Liver (tissue), 9 donors: Measurements from ENCODE around the gene KRTAP10-7. TPM values are rescaled to one million over a fixed set of nuclear protein-coding genes. Genes with fewer than 3 reads are reported as not detected.

Experiments used
- DNase-seq: peaks from one replicate; pipeline ENCODE4 v3.0.0-alpha.2; 2017; ENCODE audit warnings: low spot score
- H3K27ac ChIP-seq, 2 donors: one replicate each; pipeline ENCODE4 v1.7.0; 2013; ENCODE audit warnings: inconsistent platforms in 2 of 2, low read length in 2 of 2, control low read depth in 1 of 2, low read depth in 1 of 2, mild to moderate bottlenecking in 1 of 2
- H3K27me3 ChIP-seq, 4 donors: one replicate each; pipeline versions ENCODE4 v1.6.1 to v1.7.0; 2013; ENCODE audit warnings: low read length in 3 of 4, inconsistent platforms in 1 of 4, mild to moderate bottlenecking in 1 of 4, moderate library complexity in 1 of 4; ENCODE audit not compliant: control insufficient read depth in 4 of 4, insufficient read depth in 4 of 4
- H3K36me3 ChIP-seq, 4 donors: one replicate each; pipeline versions ENCODE4 v1.6.1 to v1.7.0; 2013; ENCODE audit warnings: low read length in 3 of 4, mild to moderate bottlenecking in 3 of 4, low read depth in 1 of 4, moderate library complexity in 1 of 4; ENCODE audit not compliant: control insufficient read depth in 4 of 4, insufficient read depth in 3 of 4
- H3K4me1 ChIP-seq, 4 donors: one replicate each; pipeline versions ENCODE4 v1.6.1 to v1.7.0; 2013; ENCODE audit warnings: low read length in 3 of 4, mild to moderate bottlenecking in 3 of 4, moderate library complexity in 1 of 4; ENCODE audit not compliant: control insufficient read depth in 4 of 4, insufficient read depth in 4 of 4
- H3K4me3 ChIP-seq, 3 donors: one replicate each; pipeline versions ENCODE4 v1.6.1 to v1.7.0; 2013; ENCODE audit warnings: low read length in 3 of 3, control low read depth in 1 of 3, low read depth in 1 of 3, mild to moderate bottlenecking in 1 of 3
- H3K9ac ChIP-seq, 2 donors: one replicate each; pipeline ENCODE4 v1.7.0; 2013; ENCODE audit warnings: low read length in 2 of 2, mild to moderate bottlenecking in 2 of 2, moderate library complexity in 2 of 2, control low read depth in 1 of 2, low read depth in 1 of 2
- H3K9me3 ChIP-seq, 4 donors: one replicate each; pipeline versions ENCODE4 v1.6.1 to v1.7.0; 2013; ENCODE audit warnings: low read length in 3 of 4; ENCODE audit not compliant: control insufficient read depth in 4 of 4
- CTCF ChIP-seq: fragments of 150-350 bp; IDR thresholded peaks from 2 replicates; pipeline ENCODE4 v1.5.1; 2017; ENCODE audit warnings: improper control_type of control experiment, low read depth, low read length; ENCODE audit not compliant: missing input control
- FOXA1 ChIP-seq: IDR thresholded peaks from 2 replicates; pipeline ENCODE4 v1.6.1; 2016; ENCODE audit warnings: antibody characterized with exemption
- FOXA2 ChIP-seq: IDR thresholded peaks from 2 replicates; pipeline ENCODE4 v1.6.1; 2016; ENCODE audit warnings: antibody characterized with exemption
- GABPA ChIP-seq, 2 donors: IDR thresholded peaks in 1 of 2; conservative IDR thresholded peaks in 1 of 2; 2 replicates each; pipeline ENCODE4 v1.6.1; 2016; ENCODE audit warnings: antibody characterized with exemption in 2 of 2, mild to moderate bottlenecking in 1 of 2, moderate library complexity in 1 of 2
- HNF4A ChIP-seq, 2 donors: conservative IDR thresholded peaks; 2 replicates each; pipeline ENCODE4 v1.6.1; 2016; ENCODE audit warnings: antibody characterized with exemption in 2 of 2, mild to moderate bottlenecking in 2 of 2
- HNF4G ChIP-seq: IDR thresholded peaks from 2 replicates; pipeline ENCODE4 v1.6.1; 2016; ENCODE audit warnings: antibody characterized with exemption
- JUND ChIP-seq, 2 donors: IDR thresholded peaks; 2 replicates each; pipeline ENCODE4 v1.6.1; 2016; ENCODE audit warnings: antibody characterized with exemption in 2 of 2
- NR2F2 ChIP-seq: IDR thresholded peaks from 2 replicates; pipeline ENCODE4 v1.6.1; 2016; ENCODE audit warnings: antibody characterized with exemption
- RAD21 ChIP-seq, 2 donors: IDR thresholded peaks; 2 replicates each; pipeline ENCODE4 v1.6.1; 2016; ENCODE audit warnings: antibody characterized with exemption in 2 of 2, mild to moderate bottlenecking in 2 of 2
- REST ChIP-seq: IDR thresholded peaks from 2 replicates; pipeline ENCODE4 v1.6.1; 2016; ENCODE audit warnings: antibody characterized with exemption, mild to moderate bottlenecking
- RXRA ChIP-seq, 2 donors: IDR thresholded peaks; 2 replicates each; pipeline ENCODE4 v1.6.1; 2017 to 2018; ENCODE audit warnings: antibody characterized with exemption in 2 of 2, mild to moderate bottlenecking in 1 of 2
- SP1 ChIP-seq: IDR thresholded peaks from 2 replicates; pipeline ENCODE4 v1.6.1; 2018; ENCODE audit warnings: antibody characterized with exemption, mild to moderate bottlenecking
- TAF1 ChIP-seq: conservative IDR thresholded peaks from 2 replicates; pipeline ENCODE4 v1.6.1; 2016; ENCODE audit warnings: antibody characterized with exemption, mild to moderate bottlenecking
- YY1 ChIP-seq: IDR thresholded peaks from 2 replicates; pipeline ENCODE4 v1.6.1; 2016; ENCODE audit warnings: antibody characterized with exemption, mild to moderate bottlenecking
- WGBS: extraction: QIAGEN DNeasy Blood & Tissue Kit; methylation state at CpG from one replicate; pipeline ENCODE4 v1.1.7; 2013; 5-methylcytosine and 5-hydroxymethylcytosine counted together
- polyA plus RNA-seq, 2 donors: library from polyadenylated mRNA; stranded (reverse) in 1 of 2; unstranded in 1 of 2; fragments of 200-250 nt in 1 of 2; fragments of >200 nt in 1 of 2; fragmentation: Nextera tagmentation in 1 of 2; extraction: Ambion mirVana in 1 of 2; gene quantifications; one replicate each; pipeline versions ENCODE4 v1.2.1 to v1.2.3, GENCODE V29; 2013 to 2015
- total RNA-seq, 2 donors: library from RNA; depleted of rRNA; stranded (reverse); fragments of >200 nt; gene quantifications; one replicate each; pipeline ENCODE4 v1.2.3, GENCODE V29; 2014
- TF ChIP-seq, protein P1 (sequence below): IDR thresholded peaks from 2 replicates; pipeline ENCODE4 v1.6.1; 2016; ENCODE audit warnings: antibody characterized with exemption
- TF ChIP-seq, protein P2 (sequence below): IDR thresholded peaks from 2 replicates; pipeline ENCODE4 v1.6.1; 2016; ENCODE audit warnings: antibody characterized with exemption
- TF ChIP-seq, protein P3 (sequence below): IDR thresholded peaks from 2 replicates; pipeline ENCODE4 v1.6.1; 2016; ENCODE audit warnings: antibody characterized with exemption
- donor health status: healthy.
- donor health status: healthy.
- donor health status: healthy.
- donor health status: healthy.
- donor health status: healthy.

KRTAP10-7 gene
- total and polyA plus RNA-seq, 4 donors = not detected

GRCh38 chr21:44630440-44630839 lies 30.0 kb downstream of the KRTAP10-7 start:
- Histone ChIP-seq H3K9me3 (peaks cover 0 to 12% (median 5%) of the 10 kb centered on the region in 4 donors), H3K36me3 (no peaks in the 10 kb centered on the region), H3K9ac (no peak overlapping the region), H3K4me3 (no peak overlapping the region), H3K27me3 (no peaks in the 10 kb centered on the region), H3K4me1 (no peaks in the 10 kb centered on the region), H3K27ac (no peak overlapping the region)
- 80% methylated on average over 2 of the region's 2 CpGs for WGBS
- TF ChIP-seq, protein P1, sequence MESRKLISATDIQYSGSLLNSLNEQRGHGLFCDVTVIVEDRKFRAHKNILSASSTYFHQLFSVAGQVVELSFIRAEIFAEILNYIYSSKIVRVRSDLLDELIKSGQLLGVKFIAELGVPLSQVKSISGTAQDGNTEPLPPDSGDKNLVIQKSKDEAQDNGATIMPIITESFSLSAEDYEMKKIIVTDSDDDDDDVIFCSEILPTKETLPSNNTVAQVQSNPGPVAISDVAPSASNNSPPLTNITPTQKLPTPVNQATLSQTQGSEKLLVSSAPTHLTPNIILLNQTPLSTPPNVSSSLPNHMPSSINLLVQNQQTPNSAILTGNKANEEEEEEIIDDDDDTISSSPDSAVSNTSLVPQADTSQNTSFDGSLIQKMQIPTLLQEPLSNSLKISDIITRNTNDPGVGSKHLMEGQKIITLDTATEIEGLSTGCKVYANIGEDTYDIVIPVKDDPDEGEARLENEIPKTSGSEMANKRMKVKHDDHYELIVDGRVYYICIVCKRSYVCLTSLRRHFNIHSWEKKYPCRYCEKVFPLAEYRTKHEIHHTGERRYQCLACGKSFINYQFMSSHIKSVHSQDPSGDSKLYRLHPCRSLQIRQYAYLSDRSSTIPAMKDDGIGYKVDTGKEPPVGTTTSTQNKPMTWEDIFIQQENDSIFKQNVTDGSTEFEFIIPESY = no peak
- TF ChIP-seq GABPA (IDR thresholded peaks at IDR 0.05 in 1 of 2, conservative IDR thresholded peaks at IDR 0.05 in 1 of 2) = no peak
- DNase-seq = no peak

GRCh38 chr21:44632067-44632466 lies 31.7 kb downstream of the KRTAP10-7 start:
- H3K9me3 ChIP-seq = peaks cover 0 to 12% (median 5%) of the 10 kb centered on the region in 4 donors
- no peaks in the 10 kb centered on the region for H3K4me1 ChIP-seq
- no peak overlapping the region for H3K4me3 ChIP-seq
- H3K27ac ChIP-seq = no peak overlapping the region
- WGBS = 87% methylated on average over 1 of the region's 1 CpG
- DNase-seq = no peak
- no peak overlapping the region for H3K9ac ChIP-seq
- H3K36me3 ChIP-seq = no peaks in the 10 kb centered on the region
- TF ChIP-seq, protein P2, sequence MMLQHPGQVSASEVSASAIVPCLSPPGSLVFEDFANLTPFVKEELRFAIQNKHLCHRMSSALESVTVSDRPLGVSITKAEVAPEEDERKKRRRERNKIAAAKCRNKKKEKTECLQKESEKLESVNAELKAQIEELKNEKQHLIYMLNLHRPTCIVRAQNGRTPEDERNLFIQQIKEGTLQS = no peak
- no peak for TF ChIP-seq RXRA (IDR thresholded peaks at IDR 0.05)
- TF ChIP-seq, protein P3, sequence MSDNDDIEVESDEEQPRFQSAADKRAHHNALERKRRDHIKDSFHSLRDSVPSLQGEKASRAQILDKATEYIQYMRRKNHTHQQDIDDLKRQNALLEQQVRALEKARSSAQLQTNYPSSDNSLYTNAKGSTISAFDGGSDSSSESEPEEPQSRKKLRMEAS = no peak
- no peak for TF ChIP-seq NR2F2
- no peak for TF ChIP-seq FOXA1
- H3K27me3 ChIP-seq = peaks cover 0 to 3% (median 0%) of the 10 kb centered on the region in 4 donors

GRCh38 chr21:44636209-44637017 lies 36.0 kb downstream of the KRTAP10-7 start:
- Histone ChIP-seq H3K9ac (no peak overlapping the region), H3K27ac (no peak overlapping the region), H3K4me1 (no peaks in the 10 kb centered on the region), H3K36me3 (no peaks in the 10 kb centered on the region), H3K9me3 (peaks cover 0 to 9% (median 3%) of the 10 kb centered on the region in 4 donors), H3K4me3 (no peak overlapping the region), H3K27me3 (peaks cover 0 to 3% (median 0%) of the 10 kb centered on the region in 4 donors)
- DNase-seq = no peak
- WGBS = 80% methylated on average over 15 of the region's 15 CpGs
- TF ChIP-seq FOXA1 = no peak
- no peak for TF ChIP-seq CTCF
- no peak for TF ChIP-seq HNF4A (conservative IDR thresholded peaks at IDR 0.05)
- TF ChIP-seq, protein P3 = no peak
- TF ChIP-seq TAF1 = no peak
- no peak for TF ChIP-seq SP1
- TF ChIP-seq REST = no peak
- TF ChIP-seq JUND (IDR thresholded peaks at IDR 0.05) = no peak
- no peak for TF ChIP-seq FOXA2
- no peak for TF ChIP-seq NR2F2
- no peak for TF ChIP-seq GABPA (IDR thresholded peaks at IDR 0.05 in 1 of 2, conservative IDR thresholded peaks at IDR 0.05 in 1 of 2)
- no peak for TF ChIP-seq YY1
- no peak for TF ChIP-seq HNF4G
- no peak for TF ChIP-seq RAD21 (IDR thresholded peaks at IDR 0.05)
- TF ChIP-seq, protein P2 = no peak
